ENCODE data around the gene SMAD6. TPM values are rescaled to one million over a fixed set of nuclear protein-coding genes. Genes with fewer than 3 reads are reported as not detected.

The SMAD6 gene
- total RNA-seq, 2 donors from 2014 or later = 0.19 TPM; not detected in 1

- Mint-ChIP-seq H3K27me3 (peaks cover 3% of the 10 kb centered on the region), H3K4me3 (no peak overlapping the region), H3K27ac (no peak overlapping the region), H3K36me3 (ENCODE audit: low read depth) (no peaks in the 10 kb centered on the region), H3K9me3 (no peaks in the 10 kb centered on the region), H3K4me1 (no peaks in the 10 kb centered on the region)
- no peak for ATAC-seq (replicated peaks)
These were observed 87.3 kb downstream of the SMAD6 start for GRCh38 chr15:66789029-66790025.

- no peaks in the 10 kb centered on the region for H3K36me3 Mint-ChIP-seq (ENCODE audit: low read depth)
- H3K9me3 Mint-ChIP-seq = no peaks in the 10 kb centered on the region
- no peak overlapping the region for H3K4me3 Mint-ChIP-seq
- no peak overlapping the region for H3K27ac Mint-ChIP-seq
- ATAC-seq (replicated peaks) = no peak
- peaks cover 11% of the 10 kb centered on the region for H3K27me3 Mint-ChIP-seq
- no peaks in the 10 kb centered on the region for H3K4me1 Mint-ChIP-seq
These were observed 93.8 kb downstream of the SMAD6 start for GRCh38 chr15:66795851-66796250.

GRCh38 chr15:66796343-66796742 is 94.3 kb downstream of the SMAD6 start:
- Mint-ChIP-seq H3K27ac (no peak overlapping the region), H3K36me3 (ENCODE audit: low read depth) (no peaks in the 10 kb centered on the region), H3K4me1 (no peaks in the 10 kb centered on the region), H3K27me3 (peaks cover 11% of the 10 kb centered on the region), H3K9me3 (no peaks in the 10 kb centered on the region), H3K4me3 (no peak overlapping the region)
- no peak for ATAC-seq (replicated peaks)

- H3K27ac Mint-ChIP-seq = no peak overlapping the region
- peaks cover 15% of the 10 kb centered on the region for H3K27me3 Mint-ChIP-seq
- no peaks in the 10 kb centered on the region for H3K9me3 Mint-ChIP-seq
- H3K4me3 Mint-ChIP-seq = no peak overlapping the region
- H3K36me3 Mint-ChIP-seq (ENCODE audit: low read depth) = no peaks in the 10 kb centered on the region
- H3K4me1 Mint-ChIP-seq = no peaks in the 10 kb centered on the region
- ATAC-seq (replicated peaks) = no peak
These were observed 95.9 kb downstream of the SMAD6 start for GRCh38 chr15:66797921-66798320.

GRCh38 chr15:66798426-66799061 is 96.5 kb downstream of the SMAD6 start:
- H3K4me1 Mint-ChIP-seq = no peaks in the 10 kb centered on the region
- peaks cover 12% of the 10 kb centered on the region for H3K27me3 Mint-ChIP-seq
- ATAC-seq (replicated peaks) = no peak
- H3K4me3 Mint-ChIP-seq = no peak overlapping the region
- H3K9me3 Mint-ChIP-seq = no peaks in the 10 kb centered on the region
- no peak overlapping the region for H3K27ac Mint-ChIP-seq
- no peaks in the 10 kb centered on the region for H3K36me3 Mint-ChIP-seq (ENCODE audit: low read depth)

GRCh38 chr15:66799242-66799641 is 97.2 kb downstream of the SMAD6 start:
- no peak for ATAC-seq (replicated peaks)
- no peak overlapping the region for H3K4me3 Mint-ChIP-seq
- H3K36me3 Mint-ChIP-seq (ENCODE audit: low read depth) = no peaks in the 10 kb centered on the region
- no peaks in the 10 kb centered on the region for H3K4me1 Mint-ChIP-seq
- H3K9me3 Mint-ChIP-seq = no peaks in the 10 kb centered on the region
- peaks cover 12% of the 10 kb centered on the region for H3K27me3 Mint-ChIP-seq
- H3K27ac Mint-ChIP-seq = no peak overlapping the region

GRCh38 chr15:66800584-66801235 is 98.7 kb downstream of the SMAD6 start:
- ATAC-seq (replicated peaks) = no peak
- Mint-ChIP-seq H3K4me1 (no peaks in the 10 kb centered on the region), H3K9me3 (no peaks in the 10 kb centered on the region), H3K27me3 (peaks cover 20% of the 10 kb centered on the region), H3K36me3 (ENCODE audit: low read depth) (no peaks in the 10 kb centered on the region), H3K4me3 (no peak overlapping the region), H3K27ac (no peak overlapping the region)

GRCh38 chr15:66801266-66801665 is 99.2 kb downstream of the SMAD6 start:
- ATAC-seq (replicated peaks) = no peak
- H3K4me1 Mint-ChIP-seq = no peaks in the 10 kb centered on the region
- no peak overlapping the region for H3K4me3 Mint-ChIP-seq
- H3K9me3 Mint-ChIP-seq = no peaks in the 10 kb centered on the region
- H3K27me3 Mint-ChIP-seq = peaks cover 20% of the 10 kb centered on the region
- H3K27ac Mint-ChIP-seq = no peak overlapping the region
- no peaks in the 10 kb centered on the region for H3K36me3 Mint-ChIP-seq (ENCODE audit: low read depth)

GRCh38 chr15:66802025-66803001 is 100.3 kb downstream of the SMAD6 start:
- Mint-ChIP-seq H3K27ac (no peak overlapping the region), H3K4me1 (no peaks in the 10 kb centered on the region), H3K36me3 (ENCODE audit: low read depth) (no peaks in the 10 kb centered on the region), H3K9me3 (no peaks in the 10 kb centered on the region), H3K4me3 (no peak overlapping the region), H3K27me3 (peaks cover 20% of the 10 kb centered on the region)
- no peak for ATAC-seq (replicated peaks)

- Mint-ChIP-seq H3K4me3 (no peak overlapping the region), H3K27me3 (peaks cover 20% of the 10 kb centered on the region), H3K27ac (no peak overlapping the region), H3K36me3 (ENCODE audit: low read depth) (no peaks in the 10 kb centered on the region), H3K9me3 (no peaks in the 10 kb centered on the region), H3K4me1 (no peaks in the 10 kb centered on the region)
- ATAC-seq (replicated peaks) = no peak
These were observed 101.2 kb downstream of the SMAD6 start for GRCh38 chr15:66803182-66803729.

GRCh38 chr15:66803749-66804148 is 101.7 kb downstream of the SMAD6 start:
- Mint-ChIP-seq H3K4me3 (no peak overlapping the region), H3K27ac (no peak overlapping the region)
- ATAC-seq (replicated peaks) = no peak

GRCh38 chr15:66805202-66805885 is 103.3 kb downstream of the SMAD6 start:
- H3K36me3 Mint-ChIP-seq (ENCODE audit: low read depth) = no peaks in the 10 kb centered on the region
- peaks cover 12% of the 10 kb centered on the region for H3K27me3 Mint-ChIP-seq
- H3K4me3 Mint-ChIP-seq = no peak overlapping the region
- no peak overlapping the region for H3K27ac Mint-ChIP-seq
- no peaks in the 10 kb centered on the region for H3K4me1 Mint-ChIP-seq
- ATAC-seq (replicated peaks) = no peak
- H3K9me3 Mint-ChIP-seq = no peaks in the 10 kb centered on the region

More at GRCh38 chr15:66803749-66804148, 101.7 kb downstream of the SMAD6 start:
- Mint-ChIP-seq H3K4me1 (no peaks in the 10 kb centered on the region), H3K27me3 (peaks cover 18% of the 10 kb centered on the region), H3K9me3 (no peaks in the 10 kb centered on the region), H3K36me3 (ENCODE audit: low read depth) (no peaks in the 10 kb centered on the region)

GRCh38 chr15:66808181-66808824 is 106.3 kb downstream of the SMAD6 start:
- H3K27ac Mint-ChIP-seq = no peak overlapping the region
- no peaks in the 10 kb centered on the region for H3K9me3 Mint-ChIP-seq
- H3K4me3 Mint-ChIP-seq = no peak overlapping the region
- ATAC-seq (replicated peaks) = no peak
- no peaks in the 10 kb centered on the region for H3K4me1 Mint-ChIP-seq
- H3K36me3 Mint-ChIP-seq (ENCODE audit: low read depth) = no peaks in the 10 kb centered on the region
- peaks cover 8% of the 10 kb centered on the region for H3K27me3 Mint-ChIP-seq
